Suprapubic skin (tissue), 3 donors: ENCODE results near the gene FNDC5.

Source experiments
- CTCF ChIP-seq, 2 donors: fragments of 200-600 bp in 1 of 2; fragments of 450-650 bp in 1 of 2; sonication (generic) in 1 of 2; IDR thresholded peaks; one replicate each; pipeline ENCODE4 v1.5.1; 2016 to 2019; ENCODE audit warnings: antibody characterized with exemption in 2 of 2, mild to moderate bottlenecking in 1 of 2, moderate library complexity in 1 of 2
- EP300 ChIP-seq: sonication (generic); formaldehyde crosslinking; IDR thresholded peaks from one replicate; pipeline ENCODE4 v1.6.1; 2017; ENCODE audit warnings: antibody characterized with exemption

GRCh38 chr1:32890516-32891240 lies 20.0 kb upstream of the FNDC5 start:
- TF ChIP-seq EP300 = no peak
- no peak for TF ChIP-seq CTCF (IDR thresholded peaks at IDR 0.05)
